Pancreas (tissue), 10 donors: ENCODE data around the gene LRRC8D. TPM values are rescaled to one million over a fixed set of nuclear protein-coding genes. Genes with fewer than 3 reads are reported as not detected.
A peak's percentile ranks its signal among the peaks of the same experiment; 100 is the strongest.

Experiments used
- ATAC-seq, 4 donors: fragments of 200-7000 bp; cut with Tn5 transposase; one replicate each; pipeline versions ENCODE4 v1.8.0 to v1.9.1; 2020; ENCODE audit warnings: mild to moderate bottlenecking in 4 of 4, moderate library complexity in 4 of 4
- DNase-seq, 6 donors: peaks; one replicate each; pipeline ENCODE4 v3.0.0-alpha.2; 2020
- FAIRE-seq: peaks from 2 replicates; lab custom pipeline; 2012; peaks lifted over from hg19 to GRCh38; lab: Jason Lieb, UNC
- H3K27ac ChIP-seq, 4 donors: fragments of 200-600 bp; sonication (generic); 1 replicate in 3 of 4; 2 replicates in 1 of 4; pipeline versions ENCODE4 v1.5.0 to v1.8.0; 2020
- H3K27me3 ChIP-seq, 4 donors: fragments of 200-600 bp; one replicate each; pipeline ENCODE4 v1.8.0; 2021
- H3K36me3 ChIP-seq, 3 donors: fragments of 200-600 bp; sonication (generic) in 1 of 3; one replicate each; pipeline versions ENCODE4 v1.5.0 to v1.8.0; 2020 to 2021
- H3K4me1 ChIP-seq, 3 donors: fragments of 200-600 bp; one replicate each; pipeline ENCODE4 v1.8.0; 2021
- H3K4me3 ChIP-seq, 4 donors: fragments of 200-600 bp; sonication (generic) in 2 of 4; one replicate each; pipeline versions ENCODE4 v1.5.0 to v1.8.0; 2020 to 2021
- H3K9me3 ChIP-seq, 4 donors: fragments of 200-600 bp; one replicate each; pipeline ENCODE4 v1.8.0; 2021
- WGBS, 2 donors: extraction: QIAGEN DNeasy Blood & Tissue Kit; methylation state at CpG; one replicate each; pipeline ENCODE4 v1.1.7; 2013; 5-methylcytosine and 5-hydroxymethylcytosine counted together
- intact Hi-C, 3 donors: fragments of 100-400 bp; cut with DNase I; formaldehyde crosslinking; loops; one replicate each; pipeline versions ENCODE4 v1.11.1 to v1.14.2; 2022
- polyA plus RNA-seq, 2 donors: library from polyadenylated mRNA; stranded (reverse); fragments of 200-250 nt; gene quantifications; one replicate each; pipeline ENCODE4 v1.2.3, GENCODE V29; 2013
- total RNA-seq, 6 donors: library from RNA; stranded (reverse); fragmentation: NEBNext Ultra II Directional in 4 of 6; extraction: Animal tissue kit (Norgen Biotek cat#: 25700) in 4 of 6; gene quantifications; one replicate each; pipeline versions ENCODE4 v1.2.1 to v1.2.4, GENCODE V29; 2021 to 2023
- TF ChIP-seq, protein P1 (sequence below), 4 donors: fragments of 200-600 bp; sonication (generic) in 3 of 4; IDR thresholded peaks; one replicate each; pipeline versions ENCODE4 v1.5.0 to v1.8.0; 2021; ENCODE audit warnings: antibody characterized with exemption in 4 of 4
- donor health status: healthy with polysubstance abuse.
- donor health status: DM: no; HTN: no; CAD: no; lungs with moderate emphysema.
- donor health status: DM: no; HTN: no; CAD: no.
- donor health status: control.
- donor health status: control.
- donor health status: Bipolar disorder and iron deficiency.
- donor health status: DM: yes; HTN: yes; CAD: no.
- donor health status: DM: no; HTN: no; CAD: no.
- donor health status: DM: no; HTN: no; CAD: no.
- donor health status: DM: yes; HTN: yes; CAD: no.

Gene LRRC8D
- total and polyA plus RNA-seq, 8 donors, result 3.8 to 27.1 (median 10.4) TPM

DNA sequence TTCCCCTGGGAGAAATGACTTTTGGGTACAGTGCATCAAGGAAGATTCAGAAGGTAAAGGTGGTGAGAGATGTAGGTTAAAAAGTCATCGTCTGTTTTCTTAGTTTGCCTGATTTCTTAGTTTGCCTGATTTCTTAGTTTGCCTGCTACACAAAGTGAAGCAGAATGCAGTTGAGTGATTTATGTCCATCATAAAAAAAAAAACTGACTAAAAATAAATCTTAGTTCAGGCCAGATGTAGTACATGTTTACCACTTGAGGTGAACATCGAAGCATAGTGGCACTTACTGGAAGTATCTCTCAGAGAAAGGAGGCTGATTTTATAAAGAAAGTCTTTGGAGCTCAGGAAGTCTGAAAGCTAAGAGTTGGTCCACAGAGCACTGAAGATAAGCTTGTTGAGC, 79.5 kb downstream of the LRRC8D start:
- intact Hi-C loops, result no loop called here
- H3K36me3 ChIP-seq, result no peaks in the 10 kb centered on the region
- no peaks in the 10 kb centered on the region for H3K9me3 ChIP-seq
- no peak for FAIRE-seq
- 93 to 94% methylated on average over 2 of the region's 2 CpGs for WGBS, 2 donors
- peaks cover 0 to 8% (median 0%) of the 10 kb centered on the region in 3 donors for H3K4me1 ChIP-seq
- no peak for DNase-seq
- TF ChIP-seq, protein P1, sequence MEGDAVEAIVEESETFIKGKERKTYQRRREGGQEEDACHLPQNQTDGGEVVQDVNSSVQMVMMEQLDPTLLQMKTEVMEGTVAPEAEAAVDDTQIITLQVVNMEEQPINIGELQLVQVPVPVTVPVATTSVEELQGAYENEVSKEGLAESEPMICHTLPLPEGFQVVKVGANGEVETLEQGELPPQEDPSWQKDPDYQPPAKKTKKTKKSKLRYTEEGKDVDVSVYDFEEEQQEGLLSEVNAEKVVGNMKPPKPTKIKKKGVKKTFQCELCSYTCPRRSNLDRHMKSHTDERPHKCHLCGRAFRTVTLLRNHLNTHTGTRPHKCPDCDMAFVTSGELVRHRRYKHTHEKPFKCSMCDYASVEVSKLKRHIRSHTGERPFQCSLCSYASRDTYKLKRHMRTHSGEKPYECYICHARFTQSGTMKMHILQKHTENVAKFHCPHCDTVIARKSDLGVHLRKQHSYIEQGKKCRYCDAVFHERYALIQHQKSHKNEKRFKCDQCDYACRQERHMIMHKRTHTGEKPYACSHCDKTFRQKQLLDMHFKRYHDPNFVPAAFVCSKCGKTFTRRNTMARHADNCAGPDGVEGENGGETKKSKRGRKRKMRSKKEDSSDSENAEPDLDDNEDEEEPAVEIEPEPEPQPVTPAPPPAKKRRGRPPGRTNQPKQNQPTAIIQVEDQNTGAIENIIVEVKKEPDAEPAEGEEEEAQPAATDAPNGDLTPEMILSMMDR (IDR thresholded peaks at IDR 0.05), result no peak
- H3K27ac ChIP-seq, result no peak overlapping the region
- no peak overlapping the region for H3K4me3 ChIP-seq
- no peaks in the 10 kb centered on the region for H3K27me3 ChIP-seq
- ATAC-seq, result no peak

GRCh38 chr1:89900791-89901708, 80.2 kb downstream of the LRRC8D start:
- no peaks in the 10 kb centered on the region for H3K27me3 ChIP-seq
- no peaks in the 10 kb centered on the region for H3K9me3 ChIP-seq
- DNase-seq, result no peak
- H3K4me3 ChIP-seq, result no peak overlapping the region
- H3K36me3 ChIP-seq, result no peaks in the 10 kb centered on the region
- H3K4me1 ChIP-seq, result peaks cover 0 to 8% (median 0%) of the 10 kb centered on the region in 3 donors
- no peak overlapping the region for H3K27ac ChIP-seq
- 85 to 90% methylated on average over 6 of the region's 6 CpGs for WGBS, 2 donors
- peak in 1 of 4 donors; percentile 21 for ATAC-seq
- no peak for FAIRE-seq
- intact Hi-C loops, result no loop called here
- TF ChIP-seq, protein P1 (IDR thresholded peaks at IDR 0.05), result no peak

DNA sequence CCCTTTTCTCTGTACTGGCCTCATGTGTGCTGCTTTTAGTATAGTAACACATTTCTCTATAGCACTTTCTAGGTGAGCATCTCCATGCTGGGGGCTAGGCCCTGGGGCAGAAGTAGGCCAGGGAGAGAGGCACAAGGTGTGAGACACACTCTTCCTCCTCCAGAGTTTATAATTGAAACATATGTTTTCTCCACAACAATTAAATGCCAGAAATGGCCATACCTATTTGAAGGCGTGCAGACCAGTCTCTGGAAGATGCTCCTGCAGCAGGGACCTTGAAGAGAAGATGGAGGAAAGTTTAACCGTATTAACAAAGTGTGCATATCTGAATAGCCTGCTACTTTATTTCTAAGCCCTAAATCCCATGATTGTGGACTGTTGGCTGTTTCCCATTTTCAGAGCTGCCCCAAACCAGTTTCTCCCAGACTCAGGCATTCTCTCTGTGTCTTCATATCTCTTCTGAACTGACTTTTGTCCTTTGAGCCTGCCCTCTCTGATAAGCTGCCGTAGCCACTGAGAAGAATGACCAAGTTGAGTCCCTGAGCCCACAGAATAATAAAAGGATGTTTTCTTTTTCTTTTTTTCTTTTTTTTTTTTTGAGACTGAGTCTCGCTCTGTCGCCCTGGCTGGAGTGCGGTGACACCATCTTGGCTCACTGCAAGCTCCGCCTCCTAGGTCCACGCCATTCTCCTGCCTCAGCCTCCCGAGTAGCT, 81.3 kb downstream of the LRRC8D start:
- DNase-seq (no peak), FAIRE-seq (no peak), ATAC-seq (no peak)
- WGBS, 2 donors, result 89% methylated on average over 9 of the region's 9 CpGs
- no peaks in the 10 kb centered on the region for H3K36me3 ChIP-seq
- TF ChIP-seq, protein P1 (IDR thresholded peaks at IDR 0.05), result no peak
- H3K9me3 ChIP-seq, result no peaks in the 10 kb centered on the region
- H3K27me3 ChIP-seq, result no peaks in the 10 kb centered on the region
- intact Hi-C loops, result no loop called here
- H3K4me3 ChIP-seq, result no peak overlapping the region
- H3K4me1 ChIP-seq, result peaks cover 3 to 9% (median 8%) of the 10 kb centered on the region in 3 donors
- H3K27ac ChIP-seq, result no peak overlapping the region

- Histone ChIP-seq H3K4me1 (peaks cover 3 to 9% (median 8%) of the 10 kb centered on the region in 3 donors), H3K27me3 (no peaks in the 10 kb centered on the region), H3K4me3 (no peak overlapping the region), H3K27ac (no peak overlapping the region), H3K9me3 (no peaks in the 10 kb centered on the region), H3K36me3 (no peaks in the 10 kb centered on the region)
- ATAC-seq, result no peak
- no peak for FAIRE-seq
- no peak for DNase-seq
- intact Hi-C loops, result no loop called here
- TF ChIP-seq, protein P1 (IDR thresholded peaks at IDR 0.05), result no peak
- 30 to 37% methylated on average over 1 of the region's 1 CpG for WGBS, 2 donors
Observed at GRCh38 chr1:89903550-89903949, 82.7 kb downstream of the LRRC8D start.
